HepG2 (cell line): ENCODE data around the gene UBC. TPM values are rescaled to one million over a fixed set of nuclear protein-coding genes. Genes with fewer than 3 reads are reported as not detected.

Experiments
- ATAC-seq: fragments of 200-7000 bp; cut with Tn5 transposase; 3 replicates; pipeline ENCODE4 v1.9.1; 2020; ENCODE audit warnings: mild to moderate bottlenecking, moderate library complexity
- BruUV-seq: library from RNA; stranded (reverse); fragments of 400-500 nt; replicated peaks from 2 replicates; lab custom pipeline; 2021; lab: Mats Ljungman, UMichigan
- CTCF ChIA-PET: fragments of 300-600 bp; formaldehyde crosslinking; extraction: SDS; loops from one replicate; lab custom pipeline; 2021; ENCODE audit warnings: low total read pairs, inconsistent platforms, low intra/inter-chr PET ratio; lab: Yijun Ruan, JAX
- POLR2A ChIA-PET: fragments of 350-600 bp; sonication (Branson Sonifier 250); formaldehyde crosslinking; loops from one replicate; lab custom pipeline; 2020; ENCODE audit warnings: antibody characterized with exemption, inconsistent platforms; lab: Yijun Ruan, JAX
- DNase-seq: peaks from one replicate; pipeline ENCODE4 v3.0.0-alpha.2; 2015; ENCODE audit warnings: low spot score
- FAIRE-seq: peaks from 3 replicates; lab custom pipeline; 2011; peaks lifted over from hg19 to GRCh38; lab: Jason Lieb, UNC
- H2AFZ ChIP-seq: one replicate; pipeline ENCODE4 v1.6.1; 2011; ENCODE audit warnings: low read length, inconsistent platforms
- H3K27ac ChIP-seq: fragments of 300-600 bp; 3 replicates; pipeline ENCODE4 v1.8.0; 2011; ENCODE audit warnings: mixed run types, mild to moderate bottlenecking, mixed read lengths, low read length, inconsistent platforms; ENCODE audit not compliant: insufficient read depth; ENCODE audit errors: extremely low read length
- H3K27me3 ChIP-seq, 2 experiments: fragments of 200-600 bp in 1 of 2; 2 replicates in 1 of 2; 3 replicates in 1 of 2; pipeline versions ENCODE4 v1.6.0 to v1.8.0; 2011; ENCODE audit warnings: low read length in 2 of 2, mild to moderate bottlenecking in 2 of 2, moderate library complexity in 2 of 2, inconsistent platforms in 1 of 2; ENCODE audit not compliant: insufficient read depth in 2 of 2, control insufficient read depth in 1 of 2
- H3K36me3 ChIP-seq, 2 experiments: fragments of 200-600 bp in 1 of 2; replicated peaks in 1 of 2; 2 replicates in 1 of 2; 3 replicates in 1 of 2; pipeline versions ENCODE4 v1.5.1 to v1.8.0; 2011; ENCODE audit warnings: low read length in 2 of 2, inconsistent platforms in 1 of 2; ENCODE audit not compliant: insufficient read depth in 2 of 2, control insufficient read depth in 1 of 2
- H3K4me1 ChIP-seq: 2 replicates; pipeline ENCODE4 v1.5.1; 2012; ENCODE audit warnings: low read length, inconsistent platforms; ENCODE audit not compliant: insufficient read depth
- H3K4me2 ChIP-seq: 2 replicates; pipeline ENCODE4 v1.6.0; 2011; ENCODE audit warnings: low read depth, low read length, inconsistent platforms
- H3K4me3 ChIP-seq, 3 experiments: fragments of 200-600 bp in 1 of 3; sonication (generic), shearing (Covaris generic) in 1 of 3; replicated peaks in 1 of 3; 2 replicates each; pipeline ENCODE4 v1.5.1; 2011 to 2016; ENCODE audit warnings: low read length in 3 of 3, inconsistent platforms in 2 of 3, low read depth in 2 of 3, mild to moderate bottlenecking in 2 of 3, control low read depth in 1 of 3, mixed read lengths in 1 of 3; ENCODE audit not compliant: insufficient read depth in 1 of 3
- H3K79me2 ChIP-seq: one replicate; pipeline ENCODE4 v1.6.1; 2011; ENCODE audit warnings: low read length, inconsistent platforms; ENCODE audit not compliant: insufficient read depth
- H3K9ac ChIP-seq: 2 replicates; pipeline ENCODE4 v1.6.0; 2011; ENCODE audit warnings: mild to moderate bottlenecking, low read depth, low read length, inconsistent platforms; ENCODE audit not compliant: insufficient read depth
- H3K9me3 ChIP-seq: 2 replicates; pipeline ENCODE4 v1.5.1; 2012; ENCODE audit warnings: mild to moderate bottlenecking, low read length
- H4K20me1 ChIP-seq: 2 replicates; pipeline ENCODE4 v1.6.0; 2011; ENCODE audit warnings: inconsistent platforms, mild to moderate bottlenecking, low read length, moderate library complexity; ENCODE audit not compliant: insufficient read depth
- ATF5 ChIP-seq: sonication (generic); formaldehyde crosslinking; IDR thresholded peaks from 2 replicates; pipeline ENCODE4 v1.4.0; 2020; ENCODE audit warnings: mild to moderate bottlenecking, low read depth, missing genetic modification reagents
- HIVEP1 ChIP-seq: sonication (generic); formaldehyde crosslinking; IDR thresholded peaks from 2 replicates; pipeline ENCODE4 v1.4.0; 2020; ENCODE audit warnings: mild to moderate bottlenecking, missing genetic modification reagents
- KAT8 ChIP-seq: IDR thresholded peaks from 2 replicates; pipeline ENCODE4 v1.6.1; 2016; ENCODE audit warnings: missing genetic modification reagents, missing compliant biosample characterization
- NCOA2 ChIP-seq: sonication (generic); formaldehyde crosslinking; IDR thresholded peaks from 2 replicates; pipeline ENCODE4 v1.8.0; 2022; ENCODE audit warnings: inconsistent platforms
- PBX2 ChIP-seq: IDR thresholded peaks from 2 replicates; pipeline ENCODE4 v1.6.1; 2016; ENCODE audit warnings: control low read depth
- ZFP1 ChIP-seq: IDR thresholded peaks from 2 replicates; pipeline ENCODE4 v1.6.1; 2016
- ZNF33B ChIP-seq: sonication (generic); formaldehyde crosslinking; IDR thresholded peaks from 2 replicates; pipeline ENCODE4 v1.5.1; 2020; ENCODE audit warnings: mild to moderate bottlenecking, missing genetic modification reagents
- ZNF460 ChIP-seq: sonication (generic); formaldehyde crosslinking; IDR thresholded peaks from 2 replicates; pipeline ENCODE4 v1.5.1; 2020; ENCODE audit warnings: missing genetic modification reagents, mild to moderate bottlenecking, borderline replicate concordance
- ZNF598 ChIP-seq: sonication (generic); formaldehyde crosslinking; IDR thresholded peaks from 2 replicates; pipeline ENCODE4 v1.5.1; 2020; ENCODE audit warnings: mild to moderate bottlenecking, missing genetic modification reagents, borderline replicate concordance
- ZNF709 ChIP-seq: sonication (generic); formaldehyde crosslinking; IDR thresholded peaks from 2 replicates; pipeline ENCODE4 v1.5.0; 2020; ENCODE audit warnings: mild to moderate bottlenecking, missing genetic modification reagents
- ZNF780A ChIP-seq: sonication (generic); formaldehyde crosslinking; IDR thresholded peaks from 2 replicates; pipeline ENCODE4 v1.8.0; 2022; ENCODE audit warnings: mild to moderate bottlenecking, missing genetic modification reagents, moderate library complexity
- ZSCAN21 ChIP-seq: sonication (generic); formaldehyde crosslinking; IDR thresholded peaks from 2 replicates; pipeline ENCODE4 v1.8.0; 2022; ENCODE audit warnings: mild to moderate bottlenecking, missing genetic modification reagents, moderate library complexity, borderline replicate concordance
- WGBS: methylation state at CpG from one replicate; pipeline ENCODE4 v1.1.6; 2017; ENCODE audit warnings: low lambda C conversion rate; 5-methylcytosine and 5-hydroxymethylcytosine counted together
- in situ Hi-C: cut with HindIII; loops from 2 replicates; pipeline ENCODE4 v1.10.0; 2017; ENCODE audit warnings: low pct_unique_long_range_greater_than_20kb; ENCODE audit not compliant: extremely low pct_ligation_motif_present
- intact Hi-C: fragments of 100-400 bp; cut with micrococcal nuclease; formaldehyde crosslinking; loops from one replicate; pipeline ENCODE4 v1.10.0; 2022; ENCODE audit not compliant: unreplicated experiment
- polyA plus RNA-seq, 8 experiments: library from polyadenylated mRNA; depleted of rRNA in 3 of 8; stranded (reverse) in 7 of 8; unstranded in 1 of 8; fragments of >200 nt; fragmentation: Illumina TruSeq in 4 of 8; extraction: Trizol in 4 of 8; gene quantifications; 2 replicates each; pipeline versions ENCODE4 v1.2.1 to v1.2.3, GENCODE V29; 2011 to 2016; ENCODE audit warnings: low read depth in 4 of 8, missing spikeins in 1 of 8, mixed read lengths in 1 of 8; ENCODE audit not compliant: insufficient read depth in 1 of 8
- total RNA-seq, 5 experiments: library from RNA; depleted of rRNA; stranded (reverse); fragments of >200 nt; fragmentation: Illumina TruSeq; extraction: Trizol; gene quantifications; 2 replicates each; pipeline ENCODE4 v1.2.3, GENCODE V29; 2016; ENCODE audit warnings: low read depth in 1 of 5
- TF ChIP-seq, protein P1 (sequence below): sonication (generic); formaldehyde crosslinking; IDR thresholded peaks from 2 replicates; pipeline ENCODE4 v1.4.0; 2020; ENCODE audit warnings: mild to moderate bottlenecking, missing genetic modification reagents
- TF ChIP-seq, protein P2 (sequence below): sonication (generic); formaldehyde crosslinking; conservative IDR thresholded peaks from 2 replicates; pipeline ENCODE4 v1.8.1; 2023; ENCODE audit warnings: missing genetic modification reagents
- TF ChIP-seq, protein P3 (sequence below): sonication (generic); formaldehyde crosslinking; IDR thresholded peaks from 2 replicates; pipeline ENCODE4 v1.4.0; 2020; ENCODE audit warnings: missing genetic modification reagents, mild to moderate bottlenecking, borderline replicate concordance

UBC gene
- total and polyA plus RNA-seq, 2 of the 13 experiments (the other 11 are each of a cell fraction or from before 2014, with no cell fraction given): 805 to 1,432 TPM

- ATAC-seq (peak; percentile 81), FAIRE-seq (peak; percentile 55), DNase-seq (peak; percentile 99)
- in situ Hi-C loops (no loop called here), intact Hi-C loops (no loop called here)
- Histone ChIP-seq H3K79me2 (peaks cover 34% of the 10 kb centered on the region), H3K27ac (peak overlapping the region; percentile 100), H3K4me2 (peak overlapping the region; percentile 97), H3K4me3 (peak overlapping the region; percentile 53 to 99 (median 86)), H3K27me3 (no peaks in the 10 kb centered on the region; a peak in 1 of 5 replicates), H4K20me1 (peaks cover 17% of the 10 kb centered on the region), H3K9me3 (no peaks in the 10 kb centered on the region), H3K4me1 (peaks cover 50% of the 10 kb centered on the region), H3K9ac (peak overlapping the region; percentile 99), H3K36me3 (peaks cover 0 to 15% of the 10 kb centered on the region in 2 experiments; a peak in 2 of 5 replicates), H2AFZ (no peak overlapping the region)
- CTCF ChIA-PET: no interaction called here
- no TSS peak for BruUV-seq
- 3% methylated on average over 14 of the region's 19 CpGs for WGBS
- POLR2A ChIA-PET: interaction anchor here (0.6 to 12.4 kb wide), 14 partner anchors 7 to 1208 kb away, joined by 3 to 199 read pairs (median 6); partner anchors contain the start of genes ATP6V0A2 and SCARB1
- no peak; the same call in 1 of the 2 replicates for TF ChIP-seq PBX2
- TF ChIP-seq ZNF598: no peak
- TF ChIP-seq KAT8: peak; percentile 83
- no peak for TF ChIP-seq ATF5 (CRISPR knock-in tag)
- TF ChIP-seq ZNF33B: no peak
- peak; percentile 53; the same call in 1 of the 2 replicates for TF ChIP-seq HIVEP1 (CRISPR knock-in tag)
- peak; percentile 68; the same call in 1 of the 2 replicates for TF ChIP-seq ZFP1 (CRISPR knock-in tag)
- peak; percentile 57 for TF ChIP-seq NCOA2
- TF ChIP-seq ZNF460: peak; percentile 42; the same call in 1 of the 2 replicates
- TF ChIP-seq ZNF709 (CRISPR knock-in tag): no peak
- TF ChIP-seq, protein P1, sequence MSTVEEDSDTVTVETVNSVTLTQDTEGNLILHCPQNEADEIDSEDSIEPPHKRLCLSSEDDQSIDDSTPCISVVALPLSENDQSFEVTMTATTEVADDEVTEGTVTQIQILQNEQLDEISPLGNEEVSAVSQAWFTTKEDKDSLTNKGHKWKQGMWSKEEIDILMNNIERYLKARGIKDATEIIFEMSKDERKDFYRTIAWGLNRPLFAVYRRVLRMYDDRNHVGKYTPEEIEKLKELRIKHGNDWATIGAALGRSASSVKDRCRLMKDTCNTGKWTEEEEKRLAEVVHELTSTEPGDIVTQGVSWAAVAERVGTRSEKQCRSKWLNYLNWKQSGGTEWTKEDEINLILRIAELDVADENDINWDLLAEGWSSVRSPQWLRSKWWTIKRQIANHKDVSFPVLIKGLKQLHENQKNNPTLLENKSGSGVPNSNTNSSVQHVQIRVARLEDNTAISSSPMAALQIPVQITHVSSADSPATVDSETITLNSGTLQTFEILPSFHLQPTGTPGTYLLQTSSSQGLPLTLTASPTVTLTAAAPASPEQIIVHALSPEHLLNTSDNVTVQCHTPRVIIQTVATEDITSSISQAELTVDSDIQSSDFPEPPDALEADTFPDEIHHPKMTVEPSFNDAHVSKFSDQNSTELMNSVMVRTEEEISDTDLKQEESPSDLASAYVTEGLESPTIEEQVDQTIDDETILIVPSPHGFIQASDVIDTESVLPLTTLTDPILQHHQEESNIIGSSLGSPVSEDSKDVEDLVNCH (CRISPR knock-in tag): no peak
- TF ChIP-seq, protein P2, sequence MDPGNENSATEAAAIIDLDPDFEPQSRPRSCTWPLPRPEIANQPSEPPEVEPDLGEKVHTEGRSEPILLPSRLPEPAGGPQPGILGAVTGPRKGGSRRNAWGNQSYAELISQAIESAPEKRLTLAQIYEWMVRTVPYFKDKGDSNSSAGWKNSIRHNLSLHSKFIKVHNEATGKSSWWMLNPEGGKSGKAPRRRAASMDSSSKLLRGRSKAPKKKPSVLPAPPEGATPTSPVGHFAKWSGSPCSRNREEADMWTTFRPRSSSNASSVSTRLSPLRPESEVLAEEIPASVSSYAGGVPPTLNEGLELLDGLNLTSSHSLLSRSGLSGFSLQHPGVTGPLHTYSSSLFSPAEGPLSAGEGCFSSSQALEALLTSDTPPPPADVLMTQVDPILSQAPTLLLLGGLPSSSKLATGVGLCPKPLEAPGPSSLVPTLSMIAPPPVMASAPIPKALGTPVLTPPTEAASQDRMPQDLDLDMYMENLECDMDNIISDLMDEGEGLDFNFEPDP (CRISPR knock-in tag): no peak
- TF ChIP-seq, protein P3, sequence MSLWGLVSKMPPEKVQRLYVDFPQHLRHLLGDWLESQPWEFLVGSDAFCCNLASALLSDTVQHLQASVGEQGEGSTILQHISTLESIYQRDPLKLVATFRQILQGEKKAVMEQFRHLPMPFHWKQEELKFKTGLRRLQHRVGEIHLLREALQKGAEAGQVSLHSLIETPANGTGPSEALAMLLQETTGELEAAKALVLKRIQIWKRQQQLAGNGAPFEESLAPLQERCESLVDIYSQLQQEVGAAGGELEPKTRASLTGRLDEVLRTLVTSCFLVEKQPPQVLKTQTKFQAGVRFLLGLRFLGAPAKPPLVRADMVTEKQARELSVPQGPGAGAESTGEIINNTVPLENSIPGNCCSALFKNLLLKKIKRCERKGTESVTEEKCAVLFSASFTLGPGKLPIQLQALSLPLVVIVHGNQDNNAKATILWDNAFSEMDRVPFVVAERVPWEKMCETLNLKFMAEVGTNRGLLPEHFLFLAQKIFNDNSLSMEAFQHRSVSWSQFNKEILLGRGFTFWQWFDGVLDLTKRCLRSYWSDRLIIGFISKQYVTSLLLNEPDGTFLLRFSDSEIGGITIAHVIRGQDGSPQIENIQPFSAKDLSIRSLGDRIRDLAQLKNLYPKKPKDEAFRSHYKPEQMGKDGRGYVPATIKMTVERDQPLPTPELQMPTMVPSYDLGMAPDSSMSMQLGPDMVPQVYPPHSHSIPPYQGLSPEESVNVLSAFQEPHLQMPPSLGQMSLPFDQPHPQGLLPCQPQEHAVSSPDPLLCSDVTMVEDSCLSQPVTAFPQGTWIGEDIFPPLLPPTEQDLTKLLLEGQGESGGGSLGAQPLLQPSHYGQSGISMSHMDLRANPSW (CRISPR knock-in tag): 0 out of 2 replicates have a peak, but pooled peaks have one; percentile 29
- TF ChIP-seq ZNF780A: no peak
- TF ChIP-seq ZSCAN21: 0 out of 2 replicates have a peak, but pooled peaks have one; percentile 16
Observed at GRCh38 chr12:124917135-124917840, 2.8 kb upstream of the UBC start.
